Fibroblast of lung (primary cell): ENCODE results near the gene SPP1. TPM values are rescaled to one million over a fixed set of nuclear protein-coding genes. Genes with fewer than 3 reads are reported as not detected.

Experiments
- DNase-seq, 2 donors: peaks; one replicate each; pipeline versions ENCODE4 v3.0.0 to v3.0.0-alpha.2; 2010; ENCODE audit warnings: low read depth in 2 of 2
- H2AFZ ChIP-seq: 2 replicates; pipeline ENCODE4 v1.5.1; 2012; ENCODE audit warnings: low read length, control low read depth, inconsistent platforms
- H3K27ac ChIP-seq: 2 replicates; pipeline ENCODE4 v1.5.1; 2011; ENCODE audit warnings: low read length, control low read depth; ENCODE audit not compliant: insufficient read depth
- H3K27me3 ChIP-seq: 2 replicates; pipeline ENCODE4 v1.5.1; 2011; ENCODE audit warnings: mild to moderate bottlenecking, low read length; ENCODE audit not compliant: control insufficient read depth, insufficient read depth
- H3K36me3 ChIP-seq: 2 replicates; pipeline ENCODE4 v1.5.1; 2011; ENCODE audit warnings: low read length; ENCODE audit not compliant: control insufficient read depth, insufficient read depth
- H3K4me1 ChIP-seq: 2 replicates; pipeline ENCODE4 v1.5.1; 2011; ENCODE audit warnings: low read length; ENCODE audit not compliant: control insufficient read depth, insufficient read depth; ENCODE audit errors: extremely low read depth
- H3K4me2 ChIP-seq: 2 replicates; pipeline ENCODE4 v1.5.1; 2011; ENCODE audit warnings: low read length, control low read depth; ENCODE audit not compliant: insufficient read depth; ENCODE audit errors: extremely low read depth
- H3K4me3 ChIP-seq, 4 experiments: fragments of 200-600 bp in 1 of 4; sonication (generic) in 1 of 4; replicated peaks in 1 of 4; 2 replicates each; pipeline ENCODE4 v1.5.1; 2011 to 2016; ENCODE audit warnings: low read length in 4 of 4, low read depth in 3 of 4, mild to moderate bottlenecking in 3 of 4, control low read depth in 2 of 4, inconsistent platforms in 1 of 4, mixed read lengths in 1 of 4; ENCODE audit not compliant: insufficient read depth in 1 of 4; ENCODE audit errors: control extremely low read depth in 1 of 4
- H3K79me2 ChIP-seq: 2 replicates; pipeline ENCODE4 v1.5.1; 2012; ENCODE audit warnings: mild to moderate bottlenecking, low read length, inconsistent platforms; ENCODE audit not compliant: control insufficient read depth, insufficient read depth
- H3K9ac ChIP-seq: 2 replicates; pipeline ENCODE4 v1.5.1; 2011; ENCODE audit warnings: mild to moderate bottlenecking, low read length, control low read depth; ENCODE audit not compliant: insufficient read depth
- H3K9me3 ChIP-seq: 2 replicates; pipeline ENCODE4 v1.5.1; 2012; ENCODE audit warnings: low read depth, low read length; ENCODE audit not compliant: control insufficient read depth, insufficient read depth
- H4K20me1 ChIP-seq: 2 replicates; pipeline ENCODE4 v1.5.1; 2011; ENCODE audit warnings: low read length; ENCODE audit not compliant: control insufficient read depth, insufficient read depth; ENCODE audit errors: extremely low read depth
- EZH2 ChIP-seq: IDR thresholded peaks from 2 replicates; pipeline ENCODE4 v1.5.1; 2012; ENCODE audit warnings: low read length, control low read depth, mild to moderate bottlenecking; ENCODE audit errors: missing control alignments
- polyA plus RNA-seq, 2 donors: library from polyadenylated mRNA; depleted of rRNA in 1 of 2; stranded (reverse) in 1 of 2; unstranded in 1 of 2; fragments of >200 nt; gene quantifications; 2 replicates each; pipeline ENCODE4 v1.2.1, GENCODE V29; 2011 to 2012; ENCODE audit warnings: missing spikeins in 1 of 2
- total RNA-seq: library from RNA; depleted of rRNA; stranded (reverse); fragments of >200 nt; gene quantifications from 2 replicates; pipeline ENCODE4 v1.2.1, GENCODE V29; 2014
- TF ChIP-seq, protein P1 (sequence below), 2 donors: IDR thresholded peaks in 1 of 2; conservative IDR thresholded peaks in 1 of 2; 1 replicate in 1 of 2; 2 replicates in 1 of 2; pipeline ENCODE4 v1.5.1; 2011 to 2012; ENCODE audit warnings: low read length in 2 of 2, control low read depth in 1 of 2, inconsistent platforms in 1 of 2, low read depth in 1 of 2, mild to moderate bottlenecking in 1 of 2

Gene SPP1
- total and polyA plus RNA-seq, 2 donors (not counting 1 experiment from before 2014, with no cell fraction given), result 0.17 to 0.59 TPM

DNA sequence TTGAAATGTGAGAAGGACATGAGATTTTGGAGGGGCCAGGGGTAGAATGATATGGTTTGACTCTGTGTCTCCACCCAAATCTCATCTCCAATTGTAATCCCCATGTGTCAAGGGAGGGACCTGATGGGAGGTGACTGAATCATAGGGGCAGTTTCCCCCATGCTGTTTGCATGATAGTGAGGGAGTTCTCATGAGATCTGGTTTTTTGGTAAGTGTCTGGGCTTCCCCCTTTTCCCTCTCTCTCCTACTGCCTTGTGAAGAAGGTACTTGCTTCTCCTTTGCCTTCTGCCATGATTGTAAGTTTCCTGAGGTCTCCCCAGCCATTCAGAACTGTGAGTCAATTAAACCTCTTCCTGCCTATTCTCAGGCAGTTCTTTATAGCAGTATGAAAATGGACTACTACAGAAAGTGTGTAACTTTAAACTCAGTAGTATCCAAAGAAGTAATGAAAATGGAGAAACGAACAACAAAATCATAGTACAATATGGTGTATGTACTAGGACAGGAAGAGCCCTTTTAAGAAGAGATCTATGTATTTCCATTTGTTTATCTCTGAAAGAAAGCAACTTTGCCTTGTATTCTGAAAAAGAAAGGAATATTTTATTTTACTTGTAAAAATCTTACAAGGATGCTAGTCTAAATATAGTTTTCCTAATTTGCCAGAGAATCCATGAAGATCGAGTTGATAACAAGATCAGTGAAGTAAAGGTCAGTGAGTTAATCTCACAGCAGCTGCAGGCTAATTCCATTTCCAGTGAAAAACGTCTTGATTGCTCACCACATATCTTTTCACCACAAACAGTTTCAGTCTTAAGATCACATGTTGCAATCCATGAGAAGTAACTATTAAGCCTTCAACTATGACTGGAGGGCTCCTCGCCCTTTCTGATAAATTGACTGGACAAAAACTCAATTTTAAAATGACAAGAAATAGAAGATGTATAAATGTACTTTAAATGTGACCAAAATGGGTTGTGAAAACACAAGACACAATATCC, 52.4 kb downstream of the SPP1 start:
- Histone ChIP-seq H3K9ac (peak overlapping the region; percentile 26), H2AFZ (no peak overlapping the region), H3K27me3 (no peaks in the 10 kb centered on the region), H3K9me3 (no peaks in the 10 kb centered on the region), H3K36me3 (peaks cover 4% of the 10 kb centered on the region), H3K27ac (peak overlapping the region; percentile 81), H3K4me3 (no peak overlapping the region), H4K20me1 (no peaks in the 10 kb centered on the region), H3K4me2 (peak overlapping the region; percentile 82), H3K4me1 (peaks cover 12% of the 10 kb centered on the region), H3K79me2 (peaks cover 24% of the 10 kb centered on the region)
- TF ChIP-seq, protein P1, sequence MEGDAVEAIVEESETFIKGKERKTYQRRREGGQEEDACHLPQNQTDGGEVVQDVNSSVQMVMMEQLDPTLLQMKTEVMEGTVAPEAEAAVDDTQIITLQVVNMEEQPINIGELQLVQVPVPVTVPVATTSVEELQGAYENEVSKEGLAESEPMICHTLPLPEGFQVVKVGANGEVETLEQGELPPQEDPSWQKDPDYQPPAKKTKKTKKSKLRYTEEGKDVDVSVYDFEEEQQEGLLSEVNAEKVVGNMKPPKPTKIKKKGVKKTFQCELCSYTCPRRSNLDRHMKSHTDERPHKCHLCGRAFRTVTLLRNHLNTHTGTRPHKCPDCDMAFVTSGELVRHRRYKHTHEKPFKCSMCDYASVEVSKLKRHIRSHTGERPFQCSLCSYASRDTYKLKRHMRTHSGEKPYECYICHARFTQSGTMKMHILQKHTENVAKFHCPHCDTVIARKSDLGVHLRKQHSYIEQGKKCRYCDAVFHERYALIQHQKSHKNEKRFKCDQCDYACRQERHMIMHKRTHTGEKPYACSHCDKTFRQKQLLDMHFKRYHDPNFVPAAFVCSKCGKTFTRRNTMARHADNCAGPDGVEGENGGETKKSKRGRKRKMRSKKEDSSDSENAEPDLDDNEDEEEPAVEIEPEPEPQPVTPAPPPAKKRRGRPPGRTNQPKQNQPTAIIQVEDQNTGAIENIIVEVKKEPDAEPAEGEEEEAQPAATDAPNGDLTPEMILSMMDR (conservative IDR thresholded peaks at IDR 0.05 in 1 of 2, IDR thresholded peaks at IDR 0.05 in 1 of 2; ENCODE audit: low read depth in 1 of 2, low read length in 2 of 2), result no peak
- no peak for TF ChIP-seq EZH2
- peak; percentile 93 to 95 for DNase-seq

DNA sequence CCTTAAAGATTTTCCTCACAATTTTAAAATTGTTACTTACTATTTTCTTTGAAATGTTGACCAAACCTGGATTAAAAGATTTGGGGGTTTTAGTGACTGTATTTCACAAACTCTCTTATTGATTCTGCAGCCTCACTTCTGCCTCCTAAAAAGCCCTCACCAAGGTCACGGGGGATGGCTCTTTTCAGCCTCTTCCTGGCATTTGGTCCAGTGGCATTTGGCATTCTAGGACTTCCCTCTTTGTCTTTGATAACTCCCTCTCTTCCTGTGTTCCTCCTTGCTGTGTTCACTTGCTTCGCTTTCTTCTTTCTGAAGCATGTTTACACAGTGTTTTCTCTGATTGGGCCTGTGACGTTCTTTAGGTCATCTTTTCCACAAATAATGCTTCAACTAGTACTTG, 53.4 kb downstream of the SPP1 start:
- H3K4me3 ChIP-seq, result no peak overlapping the region
- H3K4me2 ChIP-seq, result no peak overlapping the region
- peaks cover 12% of the 10 kb centered on the region for H3K4me1 ChIP-seq
- TF ChIP-seq, protein P1 (conservative IDR thresholded peaks at IDR 0.05 in 1 of 2, IDR thresholded peaks at IDR 0.05 in 1 of 2; ENCODE audit: low read depth in 1 of 2, low read length in 2 of 2), result no peak
- no peak for TF ChIP-seq EZH2
- peaks cover 4% of the 10 kb centered on the region for H3K36me3 ChIP-seq
- no peaks in the 10 kb centered on the region for H3K27me3 ChIP-seq
- DNase-seq, result no peak
- no peak overlapping the region for H3K9ac ChIP-seq
- H2AFZ ChIP-seq, result no peak overlapping the region
- H3K79me2 ChIP-seq, result peaks cover 28% of the 10 kb centered on the region
- no peaks in the 10 kb centered on the region for H4K20me1 ChIP-seq
- H3K27ac ChIP-seq, result peak overlapping the region; percentile 67
- H3K9me3 ChIP-seq, result no peaks in the 10 kb centered on the region

GRCh38 chr4:88029556-88029955, 54.0 kb downstream of the SPP1 start:
- Histone ChIP-seq H3K79me2 (peaks cover 28% of the 10 kb centered on the region), H3K9ac (no peak overlapping the region), H3K27me3 (no peaks in the 10 kb centered on the region), H2AFZ (no peak overlapping the region), H4K20me1 (no peaks in the 10 kb centered on the region), H3K4me1 (peaks cover 12% of the 10 kb centered on the region), H3K9me3 (no peaks in the 10 kb centered on the region), H3K36me3 (peaks cover 4% of the 10 kb centered on the region), H3K4me2 (no peak overlapping the region), H3K4me3 (no peak overlapping the region), H3K27ac (peak overlapping the region; percentile 67)
- DNase-seq, result no peak
- TF ChIP-seq, protein P1 (conservative IDR thresholded peaks at IDR 0.05 in 1 of 2, IDR thresholded peaks at IDR 0.05 in 1 of 2; ENCODE audit: low read depth in 1 of 2, low read length in 2 of 2), result no peak
- no peak for TF ChIP-seq EZH2
